Measurements from ENCODE around the gene CYP3A7.
"Not testable (repeated sequence)": the region's sequence is repeated elsewhere in the genome, so short reads cannot be mapped to it uniquely, and the experiment has no call there.

Gene CYP3A7

GRCh38 chr7:99779949-99780348 is 45.0 kb upstream of the CYP3A7 start:
- no peak overlapping the region for H3K4me3 ChIP-seq (ENCODE audit: insufficient read depth in 1 of 2, low read depth in 1 of 2, low read length in 2 of 2)
- H3K36me3 ChIP-seq (ENCODE audit: control insufficient read depth in 1 of 2, insufficient read depth in 2 of 2, low read depth in 1 of 2, low read length in 2 of 2), result no peaks in the 10 kb centered on the region
- no peak overlapping the region for H3K18ac ChIP-seq (ENCODE audit: low read depth in 1 of 2, low read length in 2 of 2)
- DNase-seq, result no peak
- H4K91ac ChIP-seq (ENCODE audit: low read length), result no peak overlapping the region
- H2AK5ac ChIP-seq (ENCODE audit: low read length, severe bottlenecking), result no peak overlapping the region
- no peak overlapping the region for H3K14ac ChIP-seq (ENCODE audit: low read length in 2 of 2)
- no peak overlapping the region for H2BK5ac ChIP-seq (ENCODE audit: low read depth, low read length, poor library complexity, severe bottlenecking)
- H3K27me3 ChIP-seq (ENCODE audit: control insufficient read depth in 1 of 2, insufficient read depth in 1 of 2, low read length in 2 of 2), result peaks cover 13 to 24% of the 10 kb centered on the region in 2 experiments
- H2AFZ ChIP-seq (ENCODE audit: low read depth, low read length), result no peak overlapping the region
- H3K9ac ChIP-seq (ENCODE audit: low read length), result no peak overlapping the region
- H2BK120ac ChIP-seq (ENCODE audit: low read depth, low read length), result no peak overlapping the region
- H3K4me1 ChIP-seq (ENCODE audit: control insufficient read depth, insufficient read depth, low read depth, low read length), result no peaks in the 10 kb centered on the region
- no peak overlapping the region for H3K27ac ChIP-seq (ENCODE audit: low read length, poor library complexity, severe bottlenecking)
- no peak overlapping the region for H2BK15ac ChIP-seq (ENCODE audit: low read depth, poor library complexity, severe bottlenecking)
- no peak overlapping the region for H3K4me2 ChIP-seq (ENCODE audit: low read length, poor library complexity, severe bottlenecking)
- no peaks in the 10 kb centered on the region for H3K9me3 ChIP-seq (ENCODE audit: control insufficient read depth, low read length)
- WGBS, result 89% methylated on average over 3 of the region's 3 CpGs
- no peak overlapping the region for H4K8ac ChIP-seq (ENCODE audit: low read length)
- no peak overlapping the region for H3K4ac ChIP-seq (ENCODE audit: low read depth in 1 of 2, low read length in 2 of 2)
- H3K79me1 ChIP-seq (replicated peaks; ENCODE audit: low read length, poor library complexity, severe bottlenecking), result no peaks in the 10 kb centered on the region
- H2BK12ac ChIP-seq (ENCODE audit: low read length in 2 of 2), result no peak overlapping the region
- no peak overlapping the region for H3K23ac ChIP-seq (ENCODE audit: low read length in 2 of 2)

- Histone ChIP-seq H4K91ac (ENCODE audit: low read length) (no peak overlapping the region), H2AFZ (ENCODE audit: low read depth, low read length) (no peak overlapping the region), H2BK120ac (ENCODE audit: low read depth, low read length) (no peak overlapping the region), H3K27me3 (ENCODE audit: control insufficient read depth in 1 of 2, insufficient read depth in 1 of 2, low read length in 2 of 2) (peaks cover 7 to 14% of the 10 kb centered on the region in 2 experiments), H3K14ac (ENCODE audit: low read length in 2 of 2) (no peak overlapping the region), H3K4me3 (ENCODE audit: insufficient read depth in 1 of 2, low read depth in 1 of 2, low read length in 2 of 2) (no peak overlapping the region), H3K36me3 (ENCODE audit: control insufficient read depth in 1 of 2, insufficient read depth in 2 of 2, low read depth in 1 of 2, low read length in 2 of 2) (no peaks in the 10 kb centered on the region), H2BK12ac (ENCODE audit: low read length in 2 of 2) (no peak overlapping the region), H3K23ac (ENCODE audit: low read length in 2 of 2) (no peak overlapping the region), H3K9ac (ENCODE audit: low read length) (no peak overlapping the region), H3K4me2 (ENCODE audit: low read length, poor library complexity, severe bottlenecking) (no peak overlapping the region), H3K4me1 (ENCODE audit: control insufficient read depth, insufficient read depth, low read depth, low read length) (no peaks in the 10 kb centered on the region), H2AK5ac (ENCODE audit: low read length, severe bottlenecking) (no peak overlapping the region), H3K79me1 (replicated peaks; ENCODE audit: low read length, poor library complexity, severe bottlenecking) (no peaks in the 10 kb centered on the region), H3K18ac (ENCODE audit: low read depth in 1 of 2, low read length in 2 of 2) (no peak overlapping the region), H3K9me3 (ENCODE audit: control insufficient read depth, low read length) (no peaks in the 10 kb centered on the region), H2BK5ac (ENCODE audit: low read depth, low read length, poor library complexity, severe bottlenecking) (no peak overlapping the region), H3K4ac (ENCODE audit: low read depth in 1 of 2, low read length in 2 of 2) (no peak overlapping the region), H4K8ac (ENCODE audit: low read length) (no peak overlapping the region), H2BK15ac (ENCODE audit: low read depth, poor library complexity, severe bottlenecking) (no peak overlapping the region), H3K27ac (ENCODE audit: low read length, poor library complexity, severe bottlenecking) (no peak overlapping the region)
- DNase-seq, result no peak
- 80% methylated on average over 5 of the region's 5 CpGs for WGBS
Observed at GRCh38 chr7:99778880-99779279, 43.9 kb upstream of the CYP3A7 start.

GRCh38 chr7:99773395-99773794 is 38.4 kb upstream of the CYP3A7 start:
- H4K8ac ChIP-seq (ENCODE audit: low read length); H2AK5ac ChIP-seq (ENCODE audit: low read length, severe bottlenecking); H3K27ac ChIP-seq (ENCODE audit: low read length, poor library complexity, severe bottlenecking); H3K4me2 ChIP-seq (ENCODE audit: low read length, poor library complexity, severe bottlenecking); H4K91ac ChIP-seq (ENCODE audit: low read length); H3K79me1 ChIP-seq (replicated peaks; ENCODE audit: low read length, poor library complexity, severe bottlenecking); H3K9ac ChIP-seq (ENCODE audit: low read length); H3K4me3 ChIP-seq (ENCODE audit: insufficient read depth in 1 of 2, low read depth in 1 of 2, low read length in 2 of 2); H3K4ac ChIP-seq (ENCODE audit: low read depth in 1 of 2, low read length in 2 of 2); H3K14ac ChIP-seq (ENCODE audit: low read length in 2 of 2); H3K9me3 ChIP-seq (ENCODE audit: control insufficient read depth, low read length); H3K36me3 ChIP-seq (ENCODE audit: control insufficient read depth in 1 of 2, insufficient read depth in 2 of 2, low read depth in 1 of 2, low read length in 2 of 2); H3K18ac ChIP-seq (ENCODE audit: low read depth in 1 of 2, low read length in 2 of 2); H3K4me1 ChIP-seq (ENCODE audit: control insufficient read depth, insufficient read depth, low read depth, low read length); H2BK15ac ChIP-seq (ENCODE audit: low read depth, poor library complexity, severe bottlenecking); DNase-seq; H2BK5ac ChIP-seq (ENCODE audit: low read depth, low read length, poor library complexity, severe bottlenecking); H3K23ac ChIP-seq (ENCODE audit: low read length in 2 of 2); H2BK120ac ChIP-seq (ENCODE audit: low read depth, low read length); H2BK12ac ChIP-seq (ENCODE audit: low read length in 2 of 2); H2AFZ ChIP-seq (ENCODE audit: low read depth, low read length): not testable (repeated sequence)
- H3K27me3 ChIP-seq (ENCODE audit: control insufficient read depth in 1 of 2, insufficient read depth in 1 of 2, low read length in 2 of 2), result peaks cover 0 to 26% of the 10 kb centered on the region in 2 experiments
- 33% methylated on average over 1 of the region's 1 CpG for WGBS

- no peak overlapping the region for H2BK5ac ChIP-seq (ENCODE audit: low read depth, low read length, poor library complexity, severe bottlenecking)
- H3K27me3 ChIP-seq (ENCODE audit: control insufficient read depth in 1 of 2, insufficient read depth in 1 of 2, low read length in 2 of 2), result peaks cover 0 to 26% of the 10 kb centered on the region in 2 experiments
- H3K18ac ChIP-seq (ENCODE audit: low read depth in 1 of 2, low read length in 2 of 2), result no peak overlapping the region
- no peak overlapping the region for H3K9ac ChIP-seq (ENCODE audit: low read length)
- no peak overlapping the region for H3K4me3 ChIP-seq (ENCODE audit: insufficient read depth in 1 of 2, low read depth in 1 of 2, low read length in 2 of 2)
- H2AK5ac ChIP-seq (ENCODE audit: low read length, severe bottlenecking), result no peak overlapping the region
- H2BK15ac ChIP-seq (ENCODE audit: low read depth, poor library complexity, severe bottlenecking), result no peak overlapping the region
- H3K14ac ChIP-seq (ENCODE audit: low read length in 2 of 2), result no peak overlapping the region
- no peak overlapping the region for H3K4me2 ChIP-seq (ENCODE audit: low read length, poor library complexity, severe bottlenecking)
- WGBS, result 73% methylated on average over 1 of the region's 1 CpG
- no peak overlapping the region for H4K8ac ChIP-seq (ENCODE audit: low read length)
- H3K27ac ChIP-seq (ENCODE audit: low read length, poor library complexity, severe bottlenecking), result no peak overlapping the region
- no peak overlapping the region for H2AFZ ChIP-seq (ENCODE audit: low read depth, low read length)
- no peak for DNase-seq
- H3K4me1 ChIP-seq (ENCODE audit: control insufficient read depth, insufficient read depth, low read depth, low read length), result no peaks in the 10 kb centered on the region
- H3K23ac ChIP-seq (ENCODE audit: low read length in 2 of 2), result no peak overlapping the region
- H2BK120ac ChIP-seq (ENCODE audit: low read depth, low read length), result no peak overlapping the region
- H3K9me3 ChIP-seq (ENCODE audit: control insufficient read depth, low read length), result no peaks in the 10 kb centered on the region
- H3K36me3 ChIP-seq (ENCODE audit: control insufficient read depth in 1 of 2, insufficient read depth in 2 of 2, low read depth in 1 of 2, low read length in 2 of 2), result no peaks in the 10 kb centered on the region
- no peaks in the 10 kb centered on the region for H3K79me1 ChIP-seq (replicated peaks; ENCODE audit: low read length, poor library complexity, severe bottlenecking)
- no peak overlapping the region for H4K91ac ChIP-seq (ENCODE audit: low read length)
- no peak overlapping the region for H2BK12ac ChIP-seq (ENCODE audit: low read length in 2 of 2)
- H3K4ac ChIP-seq (ENCODE audit: low read depth in 1 of 2, low read length in 2 of 2), result no peak overlapping the region
Observed at GRCh38 chr7:99772565-99772964, 37.6 kb upstream of the CYP3A7 start.
